Measurements from ENCODE around the gene C1QTNF12. TPM values are rescaled to one million over a fixed set of nuclear protein-coding genes. Genes with fewer than 3 reads are reported as not detected.

The C1QTNF12 gene
- total RNA-seq, 1 experiment from 2014 or later = 4.4 TPM

DNA sequence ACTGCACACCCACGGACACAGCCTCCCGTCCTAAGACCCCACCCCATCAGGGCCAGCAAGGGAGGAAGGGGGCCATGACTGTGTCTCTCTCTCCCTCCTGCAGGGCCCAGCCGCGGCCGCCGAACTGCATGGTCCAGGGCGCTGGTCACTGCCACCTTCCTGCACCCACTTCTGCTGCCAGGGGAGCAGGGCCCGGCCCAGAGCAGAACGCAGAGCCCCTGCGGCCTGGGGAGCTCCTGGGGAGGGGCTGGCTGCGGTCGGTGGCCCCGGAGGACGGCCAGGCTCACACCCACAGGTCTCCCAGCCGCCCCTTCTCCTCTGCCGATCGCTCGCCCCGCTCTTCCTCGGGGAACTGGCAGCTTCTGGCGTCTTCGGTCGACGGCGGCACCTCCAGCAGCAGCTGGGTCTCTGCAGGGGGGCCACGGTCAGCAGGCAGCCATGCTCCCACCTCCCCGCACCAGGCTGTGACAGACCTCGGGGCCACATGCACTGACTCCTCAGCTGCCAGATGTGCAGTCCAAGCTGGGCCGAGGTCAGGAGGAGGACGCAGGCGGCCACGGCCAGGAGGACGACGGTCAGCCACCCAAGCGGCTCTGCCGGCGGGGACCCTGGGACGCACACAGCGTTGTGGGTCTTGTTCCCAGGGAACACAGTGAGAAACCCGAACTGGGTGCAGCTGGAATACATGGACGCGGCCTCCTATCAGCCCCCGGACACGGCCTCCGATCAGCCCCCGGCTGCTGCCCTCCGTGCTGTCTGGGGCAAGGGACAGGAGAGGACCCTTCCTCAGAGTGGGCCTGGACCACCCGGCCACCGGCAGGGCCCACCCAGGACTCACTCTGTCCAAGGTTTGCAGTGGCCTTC is 42.7 kb downstream of the C1QTNF12 start:
- Histone ChIP-seq H4K91ac (ENCODE audit: insufficient read length, low read depth, low read length) (no peak overlapping the region), H3K18ac (ENCODE audit: insufficient read length, low read depth, low read length) (no peak overlapping the region), H4K8ac (replicated peaks; ENCODE audit: insufficient read length, low read depth, low read length) (no peak overlapping the region), H2BK15ac (ENCODE audit: low read depth, low read length) (no peak overlapping the region), H4K5ac (ENCODE audit: insufficient read length, low read depth, low read length) (no peak overlapping the region), H3T11ph (ENCODE audit: low read length) (no peak overlapping the region), H3K79me2 (ENCODE audit: insufficient read depth, low read length) (no peaks in the 10 kb centered on the region), H2BK5ac (ENCODE audit: insufficient read length, low read length) (no peak overlapping the region), H3K27me3 (ENCODE audit: insufficient read depth, low read length) (no peaks in the 10 kb centered on the region; the same call in 1 of the 2 replicates), H2BK120ac (ENCODE audit: low read depth, low read length, poor library complexity, severe bottlenecking) (no peak overlapping the region), H3K23me2 (ENCODE audit: insufficient read length, low read depth, low read length, poor library complexity, severe bottlenecking) (peaks cover 3% of the 10 kb centered on the region), H3K23ac (ENCODE audit: insufficient read length, low read depth, low read length) (no peak overlapping the region), H3K56ac (ENCODE audit: insufficient read length, low read depth, low read length) (no peak overlapping the region), H3K4ac (ENCODE audit: low read depth, low read length) (no peak overlapping the region), H3K79me1 (ENCODE audit: insufficient read depth, low read depth, low read length, poor library complexity, severe bottlenecking) (no peaks in the 10 kb centered on the region), H4K20me1 (ENCODE audit: control insufficient read depth, insufficient read depth, insufficient read length) (no peaks in the 10 kb centered on the region), H2AK5ac (ENCODE audit: insufficient read length, low read length) (no peak overlapping the region), H3K4me1 (ENCODE audit: insufficient read depth, low read length) (no peaks in the 10 kb centered on the region), H3K4me2 (ENCODE audit: insufficient read depth, insufficient read length, low read length) (no peak overlapping the region), H3K9ac (ENCODE audit: extremely low read depth, insufficient read length, low read length) (no peak overlapping the region), H2BK12ac (ENCODE audit: insufficient read length, low read depth, low read length) (no peak overlapping the region), H3K14ac (ENCODE audit: insufficient read depth, low read length) (no peak overlapping the region), H3K27ac (ENCODE audit: insufficient read length, low read depth, low read length) (no peak overlapping the region), H2AFZ (ENCODE audit: low read length) (no peak overlapping the region), H2BK20ac (ENCODE audit: low read depth, low read length, poor library complexity, severe bottlenecking) (no peak overlapping the region), H3K9me3 (ENCODE audit: control insufficient read depth, low read depth, low read length) (no peaks in the 10 kb centered on the region)
- Mint-ChIP-seq H3K36me3 (ENCODE audit: insufficient read depth in 1 of 3, low read depth in 3 of 3) (no peaks in the 10 kb centered on the region), H3K27me3 (ENCODE audit: low read depth) (peaks cover 25% of the 10 kb centered on the region), H3K9me3 (no peaks in the 10 kb centered on the region), H3K4me1 (peaks cover 4 to 10% of the 10 kb centered on the region in 2 experiments), H3K27ac (no peak overlapping the region), H3K4me3 (no peak overlapping the region)
- no CpG with 5 or more reads among the region's 49 CpGs for WGBS (ENCODE audit: extremely low coverage, insufficient read length, low lambda C conversion rate)
- peak; percentile 32 for DNase-seq
- TF ChIP-seq, protein P1, sequence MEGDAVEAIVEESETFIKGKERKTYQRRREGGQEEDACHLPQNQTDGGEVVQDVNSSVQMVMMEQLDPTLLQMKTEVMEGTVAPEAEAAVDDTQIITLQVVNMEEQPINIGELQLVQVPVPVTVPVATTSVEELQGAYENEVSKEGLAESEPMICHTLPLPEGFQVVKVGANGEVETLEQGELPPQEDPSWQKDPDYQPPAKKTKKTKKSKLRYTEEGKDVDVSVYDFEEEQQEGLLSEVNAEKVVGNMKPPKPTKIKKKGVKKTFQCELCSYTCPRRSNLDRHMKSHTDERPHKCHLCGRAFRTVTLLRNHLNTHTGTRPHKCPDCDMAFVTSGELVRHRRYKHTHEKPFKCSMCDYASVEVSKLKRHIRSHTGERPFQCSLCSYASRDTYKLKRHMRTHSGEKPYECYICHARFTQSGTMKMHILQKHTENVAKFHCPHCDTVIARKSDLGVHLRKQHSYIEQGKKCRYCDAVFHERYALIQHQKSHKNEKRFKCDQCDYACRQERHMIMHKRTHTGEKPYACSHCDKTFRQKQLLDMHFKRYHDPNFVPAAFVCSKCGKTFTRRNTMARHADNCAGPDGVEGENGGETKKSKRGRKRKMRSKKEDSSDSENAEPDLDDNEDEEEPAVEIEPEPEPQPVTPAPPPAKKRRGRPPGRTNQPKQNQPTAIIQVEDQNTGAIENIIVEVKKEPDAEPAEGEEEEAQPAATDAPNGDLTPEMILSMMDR (conservative IDR thresholded peaks at IDR 0.05) = no peak
